Smooth muscle cell (in vitro differentiated cells): Measurements from ENCODE around the gene FBXO11. TPM values are rescaled to one million over a fixed set of nuclear protein-coding genes. Genes with fewer than 3 reads are reported as not detected.
A peak's percentile ranks its signal among the peaks of the same experiment; 100 is the strongest.

Experiments used
- DNase-seq: peaks from one replicate; lab custom pipeline; 2025; ENCODE audit not compliant: unreplicated experiment; lab: John Stamatoyannopoulos, UW
- H2AFZ ChIP-seq: fragments of 200-600 bp; sonication (generic); 2 replicates; pipeline ENCODE4 v1.6.0; 2016; ENCODE audit warnings: antibody characterized with exemption, low read depth, mild to moderate bottlenecking
- H3F3A ChIP-seq: fragments of 200-600 bp; sonication (generic); 2 replicates; pipeline ENCODE4 v1.6.0; 2017; ENCODE audit warnings: antibody characterized with exemption, low read depth
- H3K27ac ChIP-seq: fragments of 200-600 bp; sonication (generic); 2 replicates; pipeline ENCODE4 v1.5.1; 2016; ENCODE audit warnings: low read depth, mild to moderate bottlenecking
- H3K27me3 ChIP-seq: fragments of 200-600 bp; sonication (generic); 2 replicates; pipeline ENCODE4 v1.6.1; 2016; ENCODE audit warnings: low read depth, mild to moderate bottlenecking
- H3K36me3 ChIP-seq: fragments of 200-600 bp; sonication (generic); 2 replicates; pipeline ENCODE4 v1.5.1; 2016; ENCODE audit warnings: low read depth
- H3K4me1 ChIP-seq: fragments of 200-600 bp; sonication (generic); 2 replicates; pipeline ENCODE4 v1.5.1; 2016; ENCODE audit warnings: low read depth
- H3K4me2 ChIP-seq: fragments of 200-600 bp; sonication (generic); 2 replicates; pipeline ENCODE4 v1.6.0; 2016; ENCODE audit warnings: mild to moderate bottlenecking
- H3K4me3 ChIP-seq: fragments of 200-600 bp; sonication (generic); 2 replicates; pipeline ENCODE4 v1.5.1; 2016; ENCODE audit warnings: mild to moderate bottlenecking
- H3K79me2 ChIP-seq: fragments of 200-600 bp; sonication (generic); 2 replicates; pipeline ENCODE4 v1.6.0; 2016; ENCODE audit warnings: low read depth, mild to moderate bottlenecking
- H3K9ac ChIP-seq: fragments of 200-600 bp; sonication (generic); 2 replicates; pipeline ENCODE4 v1.6.0; 2016; ENCODE audit warnings: low read depth
- H3K9me3 ChIP-seq: fragments of 200-600 bp; sonication (generic); replicated peaks from 2 replicates; pipeline ENCODE4 v1.5.1; 2016; ENCODE audit warnings: low read depth
- H4K20me1 ChIP-seq: fragments of 200-600 bp; sonication (generic); 2 replicates; pipeline ENCODE4 v1.6.0; 2016; ENCODE audit warnings: low read depth
- WGBS: methylation state at CpG from one replicate; pipeline ENCODE4 v1.1.7; 2016; ENCODE audit warnings: low lambda C conversion rate; 5-methylcytosine and 5-hydroxymethylcytosine counted together
- polyA plus RNA-seq: library from polyadenylated mRNA; unstranded; fragments of >200 nt; fragmentation: Nextera tagmentation; extraction: Ambion mirVana; gene quantifications from 2 replicates; pipeline ENCODE4 v1.2.1, GENCODE V29; 2016
- total RNA-seq: library from RNA; depleted of rRNA; stranded (reverse); fragments of >200 nt; gene quantifications from 2 replicates; pipeline ENCODE4 v1.2.3, GENCODE V29; 2014
- TF ChIP-seq, protein P1 (sequence below): fragments of 200-600 bp; sonication (generic); IDR thresholded peaks from 2 replicates; pipeline ENCODE4 v1.5.1; 2017; ENCODE audit warnings: borderline replicate concordance, mild to moderate bottlenecking, antibody characterized with exemption; ENCODE audit not compliant: insufficient read depth, poor library complexity, severe bottlenecking

FBXO11 gene
- total and polyA plus RNA-seq, 2 experiments from 2014 or later, result 23.1 to 41.9 TPM

DNA sequence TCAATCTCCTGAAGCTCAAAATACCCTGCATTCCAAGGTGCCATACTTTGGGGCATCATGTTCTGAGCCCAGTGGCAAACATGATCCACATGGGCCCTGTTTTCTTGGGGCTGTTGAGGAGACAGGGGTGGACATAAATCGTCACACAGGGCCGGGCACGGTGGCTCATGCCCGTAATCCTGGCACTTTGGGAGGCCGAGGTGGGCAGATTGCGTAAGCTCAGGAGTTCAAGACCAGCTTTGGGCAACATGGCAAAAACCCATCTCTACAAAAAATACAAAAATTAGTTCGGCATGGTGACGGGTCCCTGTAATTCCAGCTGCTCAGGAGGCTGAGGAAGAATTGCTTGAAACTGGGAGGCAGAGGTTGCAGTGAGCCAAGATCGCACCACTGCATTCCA is 137.0 kb downstream of the FBXO11 start:
- Histone ChIP-seq H3K4me1 (no peaks in the 10 kb centered on the region), H3K36me3 (no peaks in the 10 kb centered on the region), H3K27me3 (no peaks in the 10 kb centered on the region), H3F3A (peaks cover 5% of the 10 kb centered on the region), H4K20me1 (no peaks in the 10 kb centered on the region), H3K9me3 (no peaks in the 10 kb centered on the region), H3K4me3 (no peak overlapping the region), H3K4me2 (no peak overlapping the region), H3K27ac (no peak overlapping the region), H2AFZ (no peak overlapping the region), H3K9ac (no peak overlapping the region), H3K79me2 (no peaks in the 10 kb centered on the region)
- no peak for DNase-seq
- TF ChIP-seq, protein P1, sequence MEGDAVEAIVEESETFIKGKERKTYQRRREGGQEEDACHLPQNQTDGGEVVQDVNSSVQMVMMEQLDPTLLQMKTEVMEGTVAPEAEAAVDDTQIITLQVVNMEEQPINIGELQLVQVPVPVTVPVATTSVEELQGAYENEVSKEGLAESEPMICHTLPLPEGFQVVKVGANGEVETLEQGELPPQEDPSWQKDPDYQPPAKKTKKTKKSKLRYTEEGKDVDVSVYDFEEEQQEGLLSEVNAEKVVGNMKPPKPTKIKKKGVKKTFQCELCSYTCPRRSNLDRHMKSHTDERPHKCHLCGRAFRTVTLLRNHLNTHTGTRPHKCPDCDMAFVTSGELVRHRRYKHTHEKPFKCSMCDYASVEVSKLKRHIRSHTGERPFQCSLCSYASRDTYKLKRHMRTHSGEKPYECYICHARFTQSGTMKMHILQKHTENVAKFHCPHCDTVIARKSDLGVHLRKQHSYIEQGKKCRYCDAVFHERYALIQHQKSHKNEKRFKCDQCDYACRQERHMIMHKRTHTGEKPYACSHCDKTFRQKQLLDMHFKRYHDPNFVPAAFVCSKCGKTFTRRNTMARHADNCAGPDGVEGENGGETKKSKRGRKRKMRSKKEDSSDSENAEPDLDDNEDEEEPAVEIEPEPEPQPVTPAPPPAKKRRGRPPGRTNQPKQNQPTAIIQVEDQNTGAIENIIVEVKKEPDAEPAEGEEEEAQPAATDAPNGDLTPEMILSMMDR, result no peak
- 94% methylated on average over 9 of the region's 9 CpGs for WGBS

DNA sequence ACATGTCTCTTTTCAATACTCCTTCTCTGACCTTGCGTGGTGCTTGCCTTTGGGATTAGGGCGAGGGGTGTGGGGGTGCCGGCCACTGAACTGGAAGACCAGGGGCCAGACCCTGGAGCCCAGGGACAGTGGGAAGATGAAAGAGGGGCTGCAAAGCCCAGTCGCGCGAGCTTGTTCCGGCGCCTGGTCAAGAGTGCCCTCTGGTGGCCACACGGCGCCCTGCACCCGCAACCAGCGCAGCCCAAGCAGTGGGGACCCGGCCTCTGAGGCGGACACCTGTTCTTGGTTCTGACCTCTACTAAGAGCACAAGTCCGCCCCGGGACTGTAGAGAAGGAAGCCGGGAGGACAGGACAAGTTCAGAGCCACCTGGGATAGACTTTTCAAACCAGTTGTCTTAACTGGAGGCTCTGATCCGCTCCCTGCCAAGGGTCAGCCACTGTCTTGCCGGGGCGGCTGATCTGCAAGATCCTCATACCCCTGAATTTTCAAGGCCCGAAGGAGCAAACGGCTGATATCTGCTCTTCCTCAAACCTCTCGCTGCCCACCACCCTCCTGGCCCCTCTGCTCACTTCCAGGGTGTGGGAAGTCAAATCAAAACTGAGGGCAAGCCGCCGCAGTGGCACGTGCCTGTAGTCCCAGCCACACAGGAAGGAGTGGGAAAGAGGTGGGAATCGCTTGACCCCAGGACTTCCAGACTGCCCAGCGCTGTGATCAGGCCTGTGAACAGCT is 138.3 kb downstream of the FBXO11 start:
- TF ChIP-seq, protein P1, result peak; percentile 98
- no peak overlapping the region for H3K27ac ChIP-seq
- no peaks in the 10 kb centered on the region for H3K79me2 ChIP-seq
- no peaks in the 10 kb centered on the region for H3K36me3 ChIP-seq
- no peak overlapping the region for H3K9ac ChIP-seq
- H4K20me1 ChIP-seq, result no peaks in the 10 kb centered on the region
- no peaks in the 10 kb centered on the region for H3K4me1 ChIP-seq
- 42% methylated on average over 28 of the region's 28 CpGs for WGBS
- H3K4me2 ChIP-seq, result peak overlapping the region; percentile 81
- peak overlapping the region; percentile 79 for H2AFZ ChIP-seq
- no peaks in the 10 kb centered on the region for H3K9me3 ChIP-seq
- H3F3A ChIP-seq, result peaks cover 5% of the 10 kb centered on the region
- no peaks in the 10 kb centered on the region for H3K27me3 ChIP-seq
- peak overlapping the region; percentile 19 for H3K4me3 ChIP-seq
- DNase-seq, result peak; percentile 44

DNA sequence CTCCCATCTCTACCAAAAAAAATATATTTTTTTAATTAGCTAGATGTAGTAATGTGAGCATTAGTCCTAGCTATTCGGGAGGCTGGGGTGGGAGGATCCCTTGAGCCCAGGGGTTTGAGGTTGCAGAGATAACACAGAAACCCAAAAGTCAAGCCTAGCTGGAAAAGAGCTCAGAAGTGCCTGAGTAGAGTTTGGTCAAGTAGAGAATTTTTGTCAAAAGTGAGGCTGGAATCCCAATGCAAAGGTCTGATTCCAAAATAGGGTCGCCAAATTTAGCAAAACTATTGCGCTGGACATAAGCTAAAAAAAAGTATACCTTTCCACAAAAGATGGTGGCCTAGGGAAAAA is 138.8 kb downstream of the FBXO11 start:
- no peaks in the 10 kb centered on the region for H3K4me1 ChIP-seq
- H3K4me3 ChIP-seq, result peak overlapping the region; percentile 19
- H3F3A ChIP-seq, result peaks cover 5% of the 10 kb centered on the region
- no peak overlapping the region for H3K27ac ChIP-seq
- 65% methylated on average over 3 of the region's 3 CpGs for WGBS
- no peaks in the 10 kb centered on the region for H3K27me3 ChIP-seq
- no peaks in the 10 kb centered on the region for H3K36me3 ChIP-seq
- no peaks in the 10 kb centered on the region for H3K9me3 ChIP-seq
- TF ChIP-seq, protein P1, result no peak
- no peaks in the 10 kb centered on the region for H4K20me1 ChIP-seq
- no peak for DNase-seq
- H2AFZ ChIP-seq, result peak overlapping the region; percentile 79
- no peak overlapping the region for H3K9ac ChIP-seq
- no peaks in the 10 kb centered on the region for H3K79me2 ChIP-seq
- H3K4me2 ChIP-seq, result peak overlapping the region; percentile 81

DNA sequence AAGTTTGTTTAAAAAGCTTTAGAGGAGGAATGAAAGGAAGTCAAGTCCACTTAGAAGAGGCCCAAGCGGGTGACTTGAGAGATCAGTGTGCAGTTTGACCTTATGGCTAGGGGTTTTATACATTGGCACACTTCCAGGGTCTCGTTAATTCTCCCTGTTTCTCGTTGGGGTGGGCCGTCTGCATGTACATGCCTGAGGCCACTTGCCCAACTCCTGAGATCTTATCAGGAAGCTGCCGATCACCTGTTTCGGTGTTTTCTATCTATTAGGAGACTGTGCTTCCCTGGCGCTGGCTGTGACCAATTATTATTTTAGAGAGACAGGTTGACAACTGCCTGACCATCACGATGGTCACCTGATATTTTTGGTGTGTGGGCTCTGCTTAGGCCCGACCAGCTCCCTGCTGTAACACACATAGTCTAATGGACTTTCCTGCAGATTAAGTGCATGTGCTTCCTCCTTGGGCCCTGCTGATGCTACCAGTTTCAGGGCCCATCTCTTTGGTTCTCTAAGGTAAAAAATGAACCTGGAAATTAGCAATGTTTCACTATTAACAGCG is 154.4 kb downstream of the FBXO11 start:
- no peaks in the 10 kb centered on the region for H3K36me3 ChIP-seq
- H3K4me2 ChIP-seq, result peak overlapping the region; percentile 5
- no peak for DNase-seq

More for the DNA sequence above, 154.4 kb downstream of the FBXO11 start:
- H3K27me3 ChIP-seq, result no peaks in the 10 kb centered on the region
- peak overlapping the region; percentile 91 for H3K27ac ChIP-seq
- H3K9ac ChIP-seq, result peak overlapping the region; percentile 63
- peaks cover 12% of the 10 kb centered on the region for H3K4me1 ChIP-seq
- H2AFZ ChIP-seq, result no peak overlapping the region
- H3K79me2 ChIP-seq, result no peaks in the 10 kb centered on the region
- no peaks in the 10 kb centered on the region for H4K20me1 ChIP-seq
- H3K4me3 ChIP-seq, result no peak overlapping the region
- peaks cover 8% of the 10 kb centered on the region for H3F3A ChIP-seq
- no peaks in the 10 kb centered on the region for H3K9me3 ChIP-seq
- TF ChIP-seq, protein P1, result no peak
- WGBS, result 54% methylated on average over 10 of the region's 10 CpGs
